ENCODE data around the gene KRT4.

Gene KRT4

DNA sequence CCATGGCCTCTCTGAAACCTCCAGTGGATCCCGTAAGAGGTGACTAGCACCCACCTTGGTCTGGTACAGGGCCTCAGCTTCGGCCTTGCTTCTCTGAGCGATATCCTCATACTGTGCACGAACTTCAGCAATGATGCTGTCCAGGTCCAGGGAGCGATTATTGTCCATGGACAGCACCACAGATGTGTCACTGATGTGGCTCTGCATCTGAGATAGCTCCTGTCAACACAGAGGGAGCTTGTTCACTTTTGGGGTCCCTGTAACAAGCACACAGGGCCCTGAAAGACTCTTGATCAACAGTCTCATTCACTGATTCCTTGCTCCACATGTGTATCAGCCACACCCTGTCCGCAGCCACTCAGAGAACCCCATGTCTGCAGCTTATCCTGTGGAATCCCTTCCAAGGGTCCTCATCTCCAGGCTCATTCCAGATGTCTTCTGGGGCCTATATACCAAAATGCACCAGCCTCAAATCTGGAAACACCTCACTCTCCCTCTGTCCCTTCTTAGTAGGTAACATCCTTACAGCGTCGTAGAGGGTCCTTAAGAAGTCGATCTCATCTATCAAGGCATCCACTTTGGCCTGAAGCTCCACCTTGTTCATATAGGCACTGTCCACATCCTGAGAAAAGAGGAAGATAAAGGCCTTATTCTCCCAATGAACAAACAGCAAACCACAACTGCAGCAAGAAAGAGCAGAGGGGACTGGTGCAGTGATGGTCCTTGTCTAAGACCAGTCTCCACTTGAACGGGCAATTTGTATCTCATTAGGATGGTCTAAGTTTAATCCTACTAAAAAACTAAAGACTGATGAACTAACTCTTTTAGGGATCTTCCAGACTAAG lies 21.5 kb downstream of the KRT4 start:
- no peak for DNase-seq (ENCODE audit: low spot score)

DNA sequence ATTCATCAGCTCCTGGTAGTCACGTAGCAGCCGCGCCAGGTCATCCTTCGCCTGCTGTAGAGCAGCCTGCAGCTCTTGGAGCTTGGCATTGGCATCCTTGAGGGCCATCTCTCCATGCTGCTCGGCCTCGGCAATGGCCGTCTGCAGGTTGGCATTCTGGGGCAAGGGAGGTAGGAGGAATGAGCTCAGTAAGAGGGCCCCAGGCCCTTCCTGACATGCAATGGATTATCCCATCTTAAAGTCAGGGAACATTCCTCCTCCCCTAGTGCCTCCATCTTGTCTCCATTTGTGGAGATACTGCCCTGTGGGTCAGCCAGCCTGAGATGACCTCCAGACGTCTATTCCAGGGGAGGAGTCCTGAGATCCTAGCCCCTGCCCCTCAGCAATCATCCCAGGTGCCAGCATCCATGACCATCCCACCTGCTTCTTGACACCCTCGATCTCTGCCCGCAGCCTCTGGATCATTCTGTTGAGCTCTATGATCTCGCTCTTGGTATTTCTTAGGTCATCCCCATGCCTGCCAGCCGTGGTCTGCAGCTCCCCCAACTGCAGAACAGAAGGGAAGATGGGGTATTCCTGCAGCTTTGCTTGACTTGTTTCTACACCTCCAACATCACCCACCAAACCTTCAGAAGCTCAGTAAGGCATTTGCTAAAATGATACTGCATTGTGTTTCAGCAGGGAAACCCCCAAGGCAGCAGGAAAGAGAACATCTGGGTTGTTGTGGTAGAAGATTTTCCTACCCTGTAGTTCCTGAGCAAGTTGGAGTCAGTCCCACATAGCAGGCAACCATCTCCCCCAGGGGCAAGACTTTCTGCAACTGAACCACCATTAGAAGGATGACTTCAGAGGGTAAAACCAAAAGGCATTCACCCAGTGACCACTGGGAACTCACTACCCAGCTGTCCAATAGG lies 22.4 kb downstream of the KRT4 start:
- DNase-seq (ENCODE audit: low spot score), result no peak

DNA sequence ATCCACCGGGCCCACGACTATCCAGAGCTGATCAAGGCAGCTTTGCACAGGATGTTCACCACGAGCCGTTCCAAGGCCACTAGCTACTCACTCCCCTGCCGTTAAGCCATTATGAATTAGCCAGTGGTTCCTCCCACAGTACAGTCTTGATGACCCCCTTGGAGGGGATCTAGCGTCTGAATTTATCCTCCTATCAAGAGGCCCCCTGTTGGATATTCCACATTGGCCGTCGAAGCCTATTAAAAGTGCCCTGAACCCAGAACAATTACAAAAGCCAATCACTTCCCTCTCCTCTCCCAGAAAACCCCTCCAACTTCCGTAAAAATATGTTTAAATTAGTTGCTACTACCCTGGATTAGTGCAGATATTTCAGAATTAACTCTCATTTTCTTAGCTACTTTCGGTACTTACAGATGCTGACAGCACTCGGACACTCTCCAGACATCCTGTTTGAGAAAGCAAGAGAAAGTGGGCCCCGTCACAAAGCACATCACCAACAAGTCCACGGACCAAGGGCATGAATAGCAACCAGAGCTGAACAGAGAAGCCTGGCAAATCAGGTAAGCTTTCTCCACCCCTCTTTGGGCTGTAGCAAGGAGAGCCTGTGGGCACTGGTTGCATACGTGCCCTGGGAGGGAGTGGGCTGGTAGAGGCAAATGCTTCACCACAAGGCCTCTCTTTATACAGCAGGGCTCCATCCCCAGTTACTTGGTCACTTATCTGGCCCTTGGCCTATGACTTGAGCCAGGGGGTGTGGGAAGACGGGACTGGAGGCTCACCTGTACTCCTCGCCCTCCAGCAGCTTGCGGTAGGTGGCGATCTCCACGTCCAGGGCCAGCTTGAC lies 23.3 kb downstream of the KRT4 start:
- DNase-seq (ENCODE audit: low spot score), result no peak

DNA sequence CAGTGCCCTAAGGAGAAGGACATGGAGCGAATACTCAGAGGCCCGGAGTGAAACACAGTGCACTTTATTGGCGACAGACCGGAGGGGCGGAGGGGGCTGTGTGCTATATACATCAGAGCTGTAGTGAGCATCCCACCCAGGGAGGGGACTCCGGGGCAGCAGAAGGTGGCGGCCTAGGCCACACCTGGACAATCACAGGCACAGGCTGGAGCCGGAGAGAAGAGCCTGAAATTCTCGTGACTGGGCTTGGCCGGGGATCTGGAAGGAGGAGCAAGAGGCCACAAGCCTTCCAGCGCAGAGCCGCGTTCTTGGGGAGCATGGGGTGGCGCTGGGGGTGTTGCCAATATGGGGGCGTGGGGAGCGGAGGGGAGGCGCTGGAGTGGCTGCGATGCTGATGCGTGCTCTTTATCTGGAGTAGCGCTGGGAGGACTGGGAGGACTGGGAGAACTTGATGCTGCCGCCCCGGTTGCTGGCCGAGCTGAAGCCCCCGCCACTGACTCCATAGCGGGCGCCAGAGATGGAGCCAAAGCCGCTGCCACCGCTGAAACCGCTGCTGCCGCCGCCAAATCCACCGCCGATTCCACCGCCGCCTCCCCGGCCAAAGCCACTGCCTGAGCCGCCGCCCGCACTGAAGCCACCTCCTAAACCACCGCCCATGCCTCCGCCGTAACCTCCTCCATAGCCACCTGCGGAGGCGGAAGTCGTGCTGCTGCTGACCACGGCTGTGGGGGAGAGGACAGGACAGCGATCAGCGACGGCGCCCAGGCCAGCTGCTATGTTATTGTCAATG lies 24.1 kb downstream of the KRT4 start:
- DNase-seq (ENCODE audit: low spot score), result no peak

DNA sequence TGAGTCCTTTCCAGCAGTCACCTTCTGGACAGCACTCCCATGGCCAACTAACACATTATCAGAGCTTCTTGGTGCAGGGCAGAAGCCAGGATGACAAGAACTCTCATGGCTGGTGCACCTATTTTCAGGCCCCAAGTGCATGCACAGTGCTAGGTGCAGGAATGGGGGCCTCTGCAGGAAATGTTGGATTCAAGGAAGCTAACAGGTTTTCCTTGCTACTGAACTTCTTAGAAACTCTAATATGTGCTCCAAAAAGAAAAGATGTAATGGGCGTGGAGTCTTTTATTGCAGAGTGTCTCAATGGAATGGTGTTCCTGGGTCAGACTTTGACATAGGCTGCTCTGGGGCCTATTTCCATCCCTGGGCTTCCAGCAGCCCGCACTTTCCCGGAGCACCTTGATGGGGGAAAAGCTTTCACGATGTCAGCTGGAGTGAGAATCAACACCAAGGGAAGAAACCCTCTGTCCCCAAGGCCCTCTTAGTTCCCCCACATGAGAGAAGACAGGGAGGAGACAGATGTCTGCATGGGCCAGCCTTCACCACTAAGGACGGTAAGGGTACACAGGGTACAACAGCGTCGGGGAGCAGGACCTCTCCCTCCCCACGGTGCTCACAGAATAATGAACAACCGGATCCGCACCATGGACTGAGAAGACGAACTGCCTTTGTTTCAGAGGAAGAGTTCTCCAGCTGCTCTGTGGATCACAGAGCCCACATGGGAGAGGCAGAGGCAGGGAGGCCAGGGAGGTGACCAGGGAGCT lies 24.9 kb downstream of the KRT4 start:
- no peak for DNase-seq (ENCODE audit: low spot score)

DNA sequence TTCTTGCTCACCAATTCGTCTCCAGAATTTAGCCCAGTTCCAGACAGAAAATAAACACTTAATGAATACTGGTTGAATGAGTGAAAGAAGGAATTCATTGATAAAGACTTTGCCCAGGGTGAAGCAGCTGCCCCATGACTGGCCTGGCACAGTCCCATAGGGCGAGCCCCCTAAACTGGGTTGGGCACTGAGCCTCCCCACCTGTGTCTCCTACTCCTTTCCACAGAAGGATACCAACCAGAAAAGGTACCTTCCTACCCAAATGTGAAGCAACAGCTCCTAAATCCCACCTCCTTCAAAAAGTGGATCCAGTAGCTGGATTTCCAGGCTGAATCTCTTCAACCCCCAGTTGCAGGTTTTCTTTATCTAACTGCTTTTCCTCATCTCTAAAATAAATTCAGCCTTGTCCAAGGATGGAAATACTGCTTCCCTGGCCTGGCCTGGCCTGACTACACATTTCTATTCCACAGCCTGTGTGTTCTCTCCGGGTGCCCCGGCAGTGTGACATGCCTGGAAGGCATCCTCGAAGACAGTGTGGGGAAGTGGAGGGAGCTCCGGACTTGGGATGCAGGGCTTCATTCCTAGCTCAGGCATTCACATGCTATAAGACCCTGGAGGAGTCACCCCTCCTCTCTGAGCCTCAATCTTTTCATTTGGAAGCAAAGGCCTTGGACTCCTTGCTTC lies 25.6 kb downstream of the KRT4 start:
- no peak for DNase-seq (ENCODE audit: low spot score)

DNA sequence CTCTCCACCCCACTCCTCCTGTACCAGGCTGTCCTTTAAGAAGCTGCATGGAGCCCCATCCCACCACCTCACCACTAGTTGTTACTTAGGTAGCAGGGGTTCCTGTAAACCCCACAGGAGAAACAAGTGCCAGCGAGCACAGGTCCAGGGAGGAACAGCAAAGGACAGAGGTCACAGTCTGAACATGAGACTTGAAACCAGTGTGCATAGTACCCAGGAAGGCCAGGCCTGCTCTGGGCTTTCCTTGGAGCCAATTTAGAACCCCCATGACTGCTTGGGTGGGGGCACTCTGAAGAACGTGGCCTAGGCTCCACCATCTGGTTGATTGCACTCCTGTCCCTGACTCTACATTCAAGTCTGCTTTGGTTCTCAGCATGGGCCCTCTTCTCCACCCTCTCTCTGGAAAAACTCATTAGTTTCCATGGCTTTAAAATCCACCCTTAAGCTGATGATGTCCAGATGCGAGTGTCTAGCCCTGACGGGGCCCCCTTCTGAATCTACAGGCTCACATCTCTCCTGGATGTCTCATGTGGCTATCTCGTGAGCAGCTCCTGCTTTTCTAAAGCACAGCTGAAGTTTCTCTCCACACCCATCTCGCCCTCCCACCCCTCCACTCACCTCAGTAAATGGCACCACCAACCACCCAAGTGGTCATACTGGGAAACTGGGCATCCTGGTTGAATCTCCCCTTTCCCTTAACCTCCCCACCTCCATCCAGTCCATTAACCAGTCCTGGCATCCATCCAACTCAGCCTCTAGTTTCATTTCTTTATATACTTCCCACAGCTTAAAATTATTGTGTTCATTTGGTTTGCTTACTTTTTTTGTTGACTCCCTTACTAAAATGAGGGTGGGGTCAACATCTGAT lies 26.4 kb downstream of the KRT4 start:
- DNase-seq (ENCODE audit: low spot score), result no peak

DNA sequence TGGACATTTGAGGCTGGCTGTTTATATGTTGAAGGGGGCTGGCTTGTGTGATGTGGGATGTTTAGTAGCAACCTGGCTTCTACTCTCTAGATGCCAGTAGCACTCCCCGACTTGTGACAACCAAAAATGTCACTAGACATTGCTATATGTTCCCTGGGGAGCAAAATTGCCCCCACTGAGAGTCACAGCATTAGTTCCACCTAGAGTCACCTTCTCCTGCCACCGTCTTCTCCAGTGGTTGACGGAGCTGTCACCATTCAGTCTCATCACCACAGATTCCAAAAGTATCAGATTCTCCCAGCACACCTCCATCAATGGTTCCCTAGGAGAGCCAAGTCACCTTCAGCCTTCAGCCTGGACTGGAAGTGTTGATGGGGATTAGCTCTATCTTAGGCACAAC lies 29.0 kb downstream of the KRT4 start:
- DNase-seq (ENCODE audit: low spot score), result no peak

DNA sequence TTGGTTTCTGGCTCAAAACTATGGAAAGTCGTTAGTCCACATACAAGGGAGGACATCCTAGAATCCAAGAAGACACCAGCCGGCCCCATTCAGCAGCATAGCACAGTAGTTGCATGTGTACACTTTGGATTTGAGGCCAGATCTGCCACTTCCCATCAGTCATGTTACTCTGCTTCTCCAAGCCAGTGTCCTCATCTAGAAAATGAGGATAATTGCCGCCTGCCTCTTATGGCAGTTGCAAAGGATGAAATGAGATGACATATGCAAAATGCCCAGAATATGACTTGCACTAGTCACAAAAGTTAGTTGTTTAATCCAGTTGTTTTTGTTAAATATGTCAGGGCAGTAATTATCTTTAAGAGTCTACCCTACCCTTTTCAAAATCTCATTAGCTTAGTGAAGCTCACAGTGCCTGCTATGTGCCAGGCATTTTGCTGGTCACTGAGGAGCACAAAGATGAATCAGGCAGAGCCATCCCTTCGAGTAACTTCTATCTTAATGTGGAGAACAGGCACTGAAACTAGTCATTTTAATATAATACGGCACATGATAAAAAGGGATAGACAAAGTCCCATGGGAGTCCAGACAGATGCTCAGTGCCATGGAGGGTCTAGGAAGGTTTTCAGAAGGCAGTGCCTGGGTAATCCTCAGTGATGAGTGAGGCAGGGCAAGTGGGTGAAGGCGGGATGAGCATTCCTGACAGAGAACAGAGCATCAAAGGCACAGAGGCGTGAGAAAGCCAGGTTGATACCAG lies 30.2 kb downstream of the KRT4 start:
- no peak for DNase-seq (ENCODE audit: low spot score)

DNA sequence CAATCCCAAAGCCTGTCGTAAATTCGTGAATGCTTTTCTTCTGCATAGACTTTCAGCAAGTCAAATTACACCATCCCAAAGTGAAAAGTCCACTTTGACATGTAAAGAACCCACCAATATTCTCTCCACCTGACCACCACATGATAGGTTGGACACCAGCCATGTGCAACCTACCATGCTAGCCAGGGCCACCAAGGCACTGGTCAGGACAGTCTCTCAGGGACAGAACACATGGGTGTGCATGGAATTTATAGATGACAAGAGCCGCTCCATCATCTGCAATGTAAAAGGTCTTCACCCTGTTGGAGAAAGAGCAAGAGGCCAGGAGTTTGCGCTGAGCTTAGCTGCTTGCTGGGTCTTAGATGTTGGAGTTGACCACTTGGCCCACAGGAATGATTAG lies 31.4 kb downstream of the KRT4 start:
- DNase-seq (ENCODE audit: low spot score), result no peak

DNA sequence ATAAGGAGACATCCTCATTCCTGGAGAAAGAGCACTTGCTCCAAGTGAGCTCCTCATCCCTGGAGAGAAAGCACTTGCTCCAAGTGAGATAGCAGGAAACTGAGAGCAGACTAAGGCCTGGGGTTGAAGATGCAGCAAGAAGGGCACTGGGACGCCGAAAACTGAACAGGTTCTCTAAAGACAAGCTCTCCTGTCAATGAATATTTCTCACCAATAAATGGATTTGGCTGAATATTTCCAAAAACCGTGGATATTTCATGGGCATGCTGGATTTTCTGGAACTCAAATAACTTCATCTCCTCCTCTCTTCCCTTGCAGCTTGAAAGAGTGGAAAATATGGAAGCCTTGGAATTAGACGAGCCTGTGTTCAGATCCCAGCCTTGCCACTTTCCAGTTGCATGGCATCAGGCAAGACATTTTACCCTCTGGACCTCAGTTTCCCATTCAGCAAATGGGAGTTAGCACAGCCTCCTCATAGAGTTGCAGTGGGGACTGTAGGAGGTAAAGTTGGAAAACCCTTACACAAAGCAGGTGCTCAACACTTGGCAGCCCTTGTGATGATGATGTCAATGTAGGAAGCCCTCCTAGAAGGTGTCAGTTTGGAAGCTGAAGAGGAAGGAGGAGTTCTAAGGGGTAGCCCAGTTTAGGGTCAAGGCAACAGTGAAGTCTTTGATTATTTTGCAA lies 32.4 kb downstream of the KRT4 start:
- DNase-seq (ENCODE audit: low spot score), result no peak

DNA sequence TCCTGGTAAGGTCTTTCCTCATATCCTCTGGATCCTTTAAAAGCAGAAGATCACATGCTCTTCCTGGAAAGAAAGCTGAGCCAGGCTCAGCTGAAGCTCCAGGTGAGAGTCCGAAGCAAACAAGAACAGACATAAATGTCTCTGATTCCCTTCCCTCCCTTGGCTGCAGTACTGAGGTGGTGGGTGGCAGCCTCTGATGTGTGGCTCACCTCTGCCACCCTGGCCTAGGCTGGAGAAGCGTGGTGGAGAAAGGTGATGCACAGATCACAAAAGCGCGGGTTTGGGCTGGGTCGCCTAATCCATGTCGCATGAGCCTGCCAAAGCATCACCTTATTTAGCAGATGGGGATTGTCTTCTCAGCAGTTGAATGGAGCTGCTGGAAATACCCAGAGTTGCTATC lies 34.0 kb downstream of the KRT4 start:
- no peak for DNase-seq (ENCODE audit: low spot score)

DNA sequence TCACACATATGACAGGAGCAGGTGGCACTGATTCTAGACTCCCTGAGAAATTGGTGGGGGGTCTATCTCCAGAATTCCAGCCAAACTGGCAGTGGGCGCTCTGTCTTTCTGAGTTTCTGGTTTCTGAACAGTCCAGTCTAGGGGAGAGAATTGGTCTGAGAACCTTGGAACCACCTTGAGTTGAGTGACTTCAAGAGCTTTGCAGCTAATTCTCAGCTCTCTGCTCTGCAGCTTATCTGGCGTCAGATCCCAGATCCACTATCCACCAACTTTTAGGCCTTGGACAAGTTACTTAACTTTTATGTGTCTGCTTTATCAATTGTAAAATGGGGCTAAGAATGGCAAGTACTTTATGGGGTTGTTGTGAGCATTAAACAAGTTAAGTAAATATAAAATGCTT lies 35.1 kb downstream of the KRT4 start:
- DNase-seq (ENCODE audit: low spot score), result no peak

DNA sequence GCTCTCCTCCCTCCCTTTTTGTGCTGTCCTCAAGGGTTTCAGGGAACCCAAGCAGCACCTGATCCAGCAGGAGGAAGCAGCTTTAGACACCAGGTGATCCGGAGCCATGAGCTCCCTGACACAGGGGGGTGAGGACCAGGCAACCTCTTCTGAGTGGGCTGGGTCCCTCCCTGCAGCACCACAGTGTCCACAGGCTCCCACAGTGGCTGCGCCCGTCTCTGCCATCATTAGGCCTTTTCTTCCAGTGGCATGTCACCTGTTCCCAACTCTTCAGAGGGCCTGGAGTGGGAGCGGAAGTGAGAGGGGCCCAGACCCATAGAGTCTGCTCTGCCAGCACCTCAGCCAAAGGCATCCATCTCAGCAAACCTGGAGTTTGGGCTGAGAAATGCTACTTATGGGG lies 36.4 kb downstream of the KRT4 start:
- no peak for DNase-seq (ENCODE audit: low spot score)

DNA sequence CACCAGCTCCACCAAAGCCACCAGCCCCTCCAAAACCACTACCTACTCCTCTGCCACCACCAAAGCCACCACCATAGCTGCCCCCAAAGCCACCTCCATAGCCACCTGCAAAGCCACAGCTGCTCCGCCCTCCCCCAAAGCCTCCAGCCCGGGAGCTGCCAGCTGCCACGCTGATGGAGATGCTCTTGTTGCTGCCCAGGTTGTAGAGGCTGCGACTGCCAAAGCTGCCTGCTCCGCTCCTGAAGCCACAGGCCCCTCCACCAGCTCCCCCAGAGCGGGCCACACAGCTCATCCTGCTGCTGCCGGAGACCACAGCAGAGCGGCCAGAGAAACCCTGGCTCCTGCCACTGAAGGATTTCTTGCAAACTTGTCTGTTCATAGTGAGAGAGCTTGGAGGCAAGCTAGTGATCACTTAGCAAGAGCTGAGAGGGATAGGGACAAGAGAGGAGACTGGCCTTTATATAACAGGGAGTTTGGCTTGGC lies 37.0 kb downstream of the KRT4 start, which contains the start of gene KRT76:
KRT76 (minus strand) TSS at position 433 of the 483 bp plus-strand sequence; CDS start at position 379, 54 bp downstream.
- no peak for DNase-seq (ENCODE audit: low spot score)

DNA sequence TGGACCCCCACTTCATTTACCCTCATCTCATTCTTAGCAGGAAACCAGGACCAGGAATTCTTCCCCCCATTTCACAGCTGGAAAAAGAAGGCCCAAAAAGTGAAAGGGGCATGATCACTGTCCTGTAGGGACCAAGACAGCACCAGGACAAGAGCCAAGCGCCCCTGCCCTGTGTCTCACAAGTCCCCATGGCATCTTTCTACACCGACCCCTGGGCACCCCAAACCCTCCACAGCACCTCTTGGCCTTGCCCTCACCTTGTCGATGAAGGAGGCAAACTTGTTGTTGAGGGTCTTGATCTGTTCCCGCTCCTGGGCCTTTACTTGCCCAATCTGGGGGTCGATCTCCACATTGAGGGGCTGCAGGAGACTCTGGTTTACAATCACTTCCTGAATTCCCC lies 37.5 kb downstream of the KRT4 start:
- DNase-seq (ENCODE audit: low spot score), result no peak

DNA sequence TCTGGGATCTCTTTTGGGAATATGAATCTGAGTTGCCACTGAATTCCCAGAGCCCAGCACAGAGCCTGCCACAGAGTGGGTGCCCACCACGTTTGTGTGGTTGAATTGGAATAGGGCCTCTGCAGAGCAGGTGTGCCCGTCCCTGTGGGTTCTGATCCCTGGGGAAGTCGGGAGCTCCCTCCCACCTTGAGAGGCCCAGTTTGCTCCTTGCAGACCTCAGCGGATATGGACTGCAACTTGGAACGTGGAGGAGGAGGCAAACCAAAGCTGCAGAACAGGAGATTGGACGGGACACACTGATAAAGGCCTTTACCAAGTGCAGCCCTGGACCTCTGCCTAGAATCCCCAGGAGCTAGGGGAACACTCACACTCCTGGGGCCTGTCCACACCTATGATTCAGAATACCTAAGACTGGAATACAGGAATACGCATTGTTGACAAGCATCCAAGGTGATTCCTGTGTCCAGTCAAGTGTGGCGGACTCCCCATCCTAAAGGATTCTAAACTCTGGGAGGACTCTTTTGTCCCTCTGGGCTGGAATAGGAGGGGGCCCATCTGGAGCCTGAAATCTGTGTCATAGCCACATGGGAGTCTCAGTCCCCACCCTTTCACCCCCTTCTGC lies 39.2 kb downstream of the KRT4 start:
- DNase-seq (ENCODE audit: low spot score), result no peak
